GM21367 (cell line): Measurements from ENCODE around the gene MOGAT2.

ENCODE experiments used
- ATAC-seq: cut with Tn5 transposase; IDR thresholded peaks from one replicate; pipeline ENCODE4 v1.9.1; 2021; ENCODE audit not compliant: unreplicated experiment

The MOGAT2 gene

DNA sequence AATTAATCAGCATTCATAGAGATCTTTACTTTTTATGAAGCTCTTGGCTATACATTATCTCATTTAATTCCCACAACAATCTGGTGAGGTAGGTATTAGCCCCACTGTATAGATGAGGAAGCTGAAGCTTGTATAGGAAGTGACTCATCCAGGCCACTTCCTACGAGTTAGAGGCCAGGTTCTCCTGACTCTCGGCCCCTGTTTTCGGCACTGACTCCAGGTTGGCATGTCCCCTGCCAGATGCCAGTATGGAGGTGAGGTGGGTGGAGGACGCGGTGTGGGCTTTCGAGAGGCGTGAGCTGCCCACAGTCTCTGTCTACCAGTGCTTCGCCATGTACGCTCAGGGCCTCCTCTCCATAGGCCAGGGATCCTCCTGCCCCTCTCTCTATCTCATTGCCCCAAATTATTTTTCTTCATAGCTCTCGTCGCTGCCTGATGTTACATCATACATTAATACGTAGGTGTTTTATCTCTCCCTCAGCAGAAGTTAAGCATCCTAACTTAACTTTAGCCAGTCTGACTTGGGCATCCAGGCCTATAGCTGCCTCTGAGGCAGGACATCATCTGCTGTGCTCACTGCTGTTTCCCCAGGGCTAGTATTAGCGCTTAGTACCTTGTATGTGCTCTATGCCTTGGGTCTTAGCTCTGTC lies 59.9 kb downstream of the MOGAT2 start:
- ATAC-seq = no peak

DNA sequence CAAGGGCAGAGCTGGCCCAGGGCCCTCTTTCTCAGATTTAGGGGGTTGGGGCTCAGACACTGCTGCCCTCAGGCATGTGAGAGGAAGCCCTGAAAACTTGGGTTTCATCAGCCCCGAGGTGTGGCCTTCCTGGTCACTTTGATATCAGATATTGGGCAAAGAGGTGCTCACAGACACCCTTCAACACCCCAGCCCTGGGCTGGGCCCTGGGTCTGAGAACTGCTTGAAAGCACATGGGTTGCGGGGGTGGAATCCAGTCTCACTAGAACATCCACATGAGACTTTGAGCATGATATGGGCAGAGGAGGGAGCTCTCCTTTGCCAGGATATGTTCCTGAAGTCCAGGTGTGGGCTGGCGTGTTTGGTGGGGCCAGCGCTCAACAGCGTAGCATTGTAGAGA lies 61.3 kb downstream of the MOGAT2 start:
- ATAC-seq = no peak

DNA sequence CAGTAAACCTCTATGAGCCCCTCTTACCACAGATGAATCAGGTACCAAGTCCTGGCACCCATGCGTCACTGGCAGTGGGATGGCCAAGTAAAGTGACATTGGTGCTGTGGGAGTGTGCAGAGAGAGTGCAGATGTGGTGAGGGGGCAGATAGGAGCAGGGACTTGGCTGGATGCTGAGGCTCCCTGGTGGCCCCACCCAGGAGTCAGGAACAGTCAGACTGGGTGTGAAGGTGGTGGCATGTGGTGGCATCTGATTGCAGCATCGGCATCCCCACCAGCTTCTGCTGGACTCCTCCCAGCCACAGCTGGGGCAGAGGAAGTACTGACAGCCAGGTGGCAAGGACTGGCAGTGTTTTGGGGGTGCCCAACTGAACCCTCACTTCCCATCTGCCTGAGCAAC lies 62.3 kb downstream of the MOGAT2 start:
- no peak for ATAC-seq

DNA sequence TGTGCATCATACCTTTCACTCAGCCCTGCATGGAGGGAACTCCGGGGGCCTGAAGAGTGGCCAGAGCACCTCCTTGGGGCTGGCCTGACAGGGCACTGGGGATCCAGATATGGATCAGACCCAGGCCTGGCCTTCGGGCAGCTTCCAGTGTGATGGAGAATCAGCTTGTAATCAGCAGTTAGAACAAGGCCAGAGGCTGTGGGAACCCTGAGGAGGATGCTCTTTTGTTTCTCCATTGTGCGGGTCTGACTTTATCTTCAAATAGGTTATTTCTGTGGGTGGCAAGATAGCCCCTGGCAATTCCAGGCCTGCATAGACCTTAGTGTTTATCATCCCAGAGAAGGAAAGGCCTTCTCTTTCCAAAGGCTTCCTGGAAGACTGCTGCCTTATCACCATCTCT lies 63.2 kb downstream of the MOGAT2 start:
- ATAC-seq = no peak

DNA sequence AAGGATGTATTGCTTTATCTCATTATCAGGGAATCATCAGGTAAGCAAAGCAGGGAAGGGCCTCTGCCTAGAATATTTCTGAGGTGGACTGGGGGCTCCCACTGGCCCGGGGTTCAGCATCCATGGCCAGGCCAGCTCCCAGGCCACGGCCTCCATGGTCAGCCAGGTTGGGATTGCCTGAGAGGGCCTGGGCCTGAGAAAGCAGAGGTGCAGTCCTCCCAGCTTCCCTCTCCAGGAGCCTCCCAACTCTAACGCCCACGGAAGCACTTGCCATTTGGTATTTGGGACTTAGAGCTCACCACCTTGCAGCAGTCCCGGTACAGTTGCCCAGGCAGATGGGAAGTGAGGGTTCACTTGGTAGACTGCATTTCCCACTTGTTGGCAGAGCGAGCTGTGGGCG lies 63.7 kb downstream of the MOGAT2 start:
- no peak for ATAC-seq

DNA sequence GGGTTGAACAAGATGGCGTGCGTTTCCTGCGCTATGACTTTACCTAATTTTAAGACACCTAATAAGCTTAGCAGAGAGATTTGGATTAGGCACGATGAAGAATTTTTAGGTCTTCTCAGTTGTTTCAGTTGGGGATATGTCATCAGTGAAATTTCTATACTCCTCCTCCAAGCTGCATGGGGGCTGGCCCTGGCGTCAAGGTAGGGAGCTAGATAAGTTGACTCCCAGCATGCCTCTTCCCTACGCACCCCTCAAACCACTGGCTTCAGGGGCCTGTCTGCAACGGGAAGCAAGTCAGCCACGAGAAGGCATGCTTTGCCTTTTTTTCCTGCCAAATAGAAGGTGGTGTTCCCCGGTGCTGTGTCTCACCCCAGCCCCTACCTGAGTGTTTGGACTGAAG lies 64.2 kb downstream of the MOGAT2 start:
- ATAC-seq = no peak
